ENCODE measurements around the gene KRTAP12-1.

- TF ChIP-seq POLR2A (IDR thresholded peaks at IDR 0.05; ENCODE audit: control extremely low read depth in 1 of 2, low read depth in 2 of 2, low read length in 2 of 2) (no peak), ASH2L (IDR thresholded peaks at IDR 0.05; ENCODE audit: low read length) (no peak), CTCF (IDR thresholded peaks at IDR 0.05; ENCODE audit: control extremely low read depth in 1 of 3, insufficient read depth in 1 of 3, low read depth in 1 of 3, low read length in 3 of 3) (no peak), YY1 (IDR thresholded peaks at IDR 0.05; ENCODE audit: low read depth, low read length) (no peak), BCL11A (IDR thresholded peaks at IDR 0.05; ENCODE audit: low read depth in 2 of 2, low read length in 2 of 2) (no peak), MAFK (IDR thresholded peaks at IDR 0.05; ENCODE audit: low read depth, low read length) (no peak), POLR2AphosphoS5 (IDR thresholded peaks at IDR 0.05; ENCODE audit: low read depth, low read length) (no peak), CEBPB (IDR thresholded peaks at IDR 0.05; ENCODE audit: low read depth, low read length) (no peak), TAF7 (optimal IDR thresholded peaks at IDR 0.05; ENCODE audit: borderline replicate concordance, low read depth, low read length) (no peak), BACH1 (IDR thresholded peaks at IDR 0.05; ENCODE audit: low read length) (no peak), GABPA (IDR thresholded peaks at IDR 0.05; ENCODE audit: borderline replicate concordance, insufficient read depth, low read length) (no peak)
Observed at GRCh38 chr21:44658913-44659595, 22.9 kb downstream of the KRTAP12-1 start.

Data from H1 (cell line).